ENCODE results near the gene SLC13A2.

SLC13A2 gene

DNA sequence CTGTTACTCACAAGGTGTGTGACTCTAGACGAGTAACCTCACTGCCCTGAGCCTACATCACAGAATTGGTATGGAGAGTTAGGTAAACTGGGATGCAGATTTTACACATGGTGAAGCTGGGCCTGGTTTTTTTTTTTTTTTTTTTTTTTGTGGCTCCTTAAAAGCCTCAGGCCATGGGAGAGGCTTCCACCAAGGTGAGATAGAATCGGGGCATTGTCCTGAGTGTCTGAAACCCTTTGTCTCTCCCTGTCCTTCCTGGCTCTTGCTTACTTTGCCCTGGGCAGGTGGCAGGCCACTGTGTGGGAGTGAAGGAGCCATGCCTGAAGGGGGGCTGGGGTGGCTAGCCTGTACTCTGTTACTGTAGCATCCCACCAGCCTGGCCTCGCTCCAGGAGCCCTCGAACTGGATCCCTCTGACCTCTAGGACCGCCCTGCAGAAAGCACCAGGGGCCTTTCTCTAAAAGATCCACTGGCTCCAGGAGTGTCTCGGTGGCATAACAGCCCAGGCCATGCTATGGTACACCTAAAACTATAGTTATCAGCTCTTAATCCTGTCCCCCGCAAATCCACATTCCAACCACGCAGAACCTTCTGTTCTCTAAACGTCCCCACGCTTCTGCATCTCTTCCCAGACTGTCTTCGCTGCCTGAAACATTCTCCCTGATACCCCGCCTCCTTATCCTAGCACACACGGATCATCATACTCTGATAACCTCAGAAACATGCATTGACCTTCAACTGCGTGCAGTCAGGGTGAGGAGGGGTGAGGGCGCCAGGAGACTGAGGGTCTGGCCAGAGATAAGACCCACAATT is 1.7 kb upstream of the SLC13A2 start:
- DNase-seq, result no peak

DNA sequence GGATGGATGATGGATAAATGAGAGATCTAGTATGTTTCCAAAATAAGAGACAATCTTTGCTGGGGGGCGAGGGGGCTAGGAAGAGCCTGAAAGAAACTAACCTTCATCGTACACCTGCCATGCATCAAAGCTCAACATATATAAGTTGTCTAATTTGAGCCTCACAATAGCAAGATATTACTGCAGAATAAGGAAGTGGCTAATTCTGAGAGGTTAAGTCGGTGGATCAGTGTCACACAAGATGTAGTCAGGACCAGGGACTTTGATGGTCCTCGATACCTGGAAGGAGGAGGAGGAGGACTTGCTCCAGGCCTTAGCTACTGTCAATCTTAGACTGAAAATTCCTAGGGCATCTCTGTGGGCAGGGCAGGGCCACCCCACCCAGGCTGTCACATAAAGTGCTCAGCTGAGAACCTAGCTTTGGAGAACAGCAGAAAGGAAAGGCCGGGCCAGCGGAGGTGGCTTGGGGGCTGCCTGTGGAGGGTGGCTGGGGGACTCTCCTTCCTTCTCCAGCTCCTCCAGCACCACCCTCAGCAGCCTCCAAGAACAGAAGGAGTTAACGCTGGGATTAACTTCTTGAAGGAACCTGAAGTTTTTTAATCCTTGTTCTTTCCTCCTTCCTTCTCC is 460 bp upstream of the SLC13A2 start:
- DNase-seq, result no peak

DNA sequence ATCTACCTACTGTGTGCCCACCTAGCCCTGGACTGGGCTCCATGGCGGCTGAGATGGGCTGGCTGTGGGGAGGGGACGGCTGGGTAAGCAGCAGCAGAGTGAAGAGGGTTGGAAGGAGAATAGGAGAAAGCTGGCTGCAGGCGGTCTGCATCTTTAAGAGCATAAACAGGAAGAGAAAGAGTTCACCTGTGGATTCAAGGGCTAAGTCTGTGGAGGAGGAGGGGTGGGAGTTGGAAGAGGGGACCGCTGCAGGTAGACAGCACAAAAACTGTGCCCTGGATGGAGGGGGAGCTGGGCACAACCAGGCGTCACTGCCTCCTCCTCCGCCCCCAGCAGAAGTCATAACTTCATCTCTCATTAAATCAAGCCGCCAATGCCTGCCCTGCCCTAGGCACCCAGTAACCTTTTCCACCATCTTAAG is 677 bp downstream of the SLC13A2 start:
- DNase-seq, result no peak

DNA sequence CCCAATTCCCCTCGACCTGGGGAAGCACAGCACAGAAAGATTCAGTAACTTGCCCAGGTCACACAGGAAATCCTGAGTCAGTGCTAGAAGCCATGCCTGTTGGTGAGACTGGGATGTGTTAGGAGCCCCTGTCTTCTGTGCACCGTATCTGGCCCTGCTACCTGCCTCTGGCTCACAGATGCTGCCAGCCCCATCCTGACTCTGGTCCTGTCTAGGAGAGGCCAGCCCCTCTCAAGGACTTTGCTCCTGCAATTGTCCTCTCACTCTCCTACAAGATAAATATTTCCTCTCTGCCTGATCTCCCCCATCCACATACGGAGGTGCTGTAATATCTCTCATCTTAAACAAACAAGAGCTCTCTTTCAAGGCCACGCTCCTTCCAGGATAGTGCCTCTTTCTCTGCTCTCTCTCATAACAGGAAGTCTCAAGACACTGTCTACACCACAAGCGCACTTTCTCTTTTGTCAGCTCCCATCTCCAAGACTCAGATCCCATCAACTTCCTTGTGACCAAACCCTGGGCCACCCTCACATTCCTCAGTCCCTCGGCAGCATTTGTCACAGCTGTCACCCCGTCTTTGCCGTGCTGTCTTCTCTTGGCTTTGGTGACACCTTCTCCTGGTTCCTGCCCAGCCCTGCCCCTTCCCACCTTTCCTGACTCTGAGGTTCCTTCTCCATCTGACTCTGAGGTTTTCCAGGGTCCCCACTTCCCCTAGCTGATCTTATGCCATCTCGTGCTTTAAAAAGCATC is 1.9 kb downstream of the SLC13A2 start:
- DNase-seq, result peak in 1 of 5 experiments; percentile 31

DNA sequence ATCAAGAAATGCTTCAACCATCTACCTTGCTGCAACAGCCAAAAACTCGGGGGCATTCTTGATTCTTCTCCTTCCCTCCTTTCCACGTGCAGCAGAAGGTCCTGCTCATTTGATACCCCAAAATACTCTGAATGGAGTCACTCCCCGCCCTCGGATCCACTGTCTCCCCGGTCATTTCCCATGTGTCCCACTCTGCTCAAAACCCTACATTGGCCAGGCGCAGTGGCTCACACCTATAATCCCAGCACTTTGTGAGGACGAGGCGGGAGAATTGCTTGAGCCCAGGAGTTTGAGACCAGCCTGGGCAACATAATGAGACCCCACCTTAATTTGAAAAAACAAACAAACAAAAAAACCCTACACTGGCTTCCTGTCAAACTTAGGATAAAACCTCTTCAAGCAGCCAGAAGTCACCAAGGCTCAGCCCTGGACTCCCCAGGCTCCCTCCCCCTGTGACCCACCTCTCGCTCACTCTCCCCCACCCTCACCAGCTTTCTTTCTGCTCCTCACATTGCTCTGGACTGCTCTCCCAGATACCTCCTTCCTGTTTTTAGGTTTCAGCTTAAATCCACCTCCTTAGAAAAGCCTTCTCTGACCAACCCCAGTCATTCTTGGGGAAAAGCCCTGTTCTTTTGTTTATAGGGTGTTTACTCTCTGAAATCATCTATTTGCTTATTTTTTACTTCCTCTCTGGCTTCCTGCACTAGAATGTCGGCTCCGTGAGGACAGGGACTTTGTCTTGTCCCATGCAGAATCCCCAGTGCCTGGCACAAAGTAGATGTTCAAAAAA is 2.8 kb downstream of the SLC13A2 start:
- DNase-seq, result no peak

DNA sequence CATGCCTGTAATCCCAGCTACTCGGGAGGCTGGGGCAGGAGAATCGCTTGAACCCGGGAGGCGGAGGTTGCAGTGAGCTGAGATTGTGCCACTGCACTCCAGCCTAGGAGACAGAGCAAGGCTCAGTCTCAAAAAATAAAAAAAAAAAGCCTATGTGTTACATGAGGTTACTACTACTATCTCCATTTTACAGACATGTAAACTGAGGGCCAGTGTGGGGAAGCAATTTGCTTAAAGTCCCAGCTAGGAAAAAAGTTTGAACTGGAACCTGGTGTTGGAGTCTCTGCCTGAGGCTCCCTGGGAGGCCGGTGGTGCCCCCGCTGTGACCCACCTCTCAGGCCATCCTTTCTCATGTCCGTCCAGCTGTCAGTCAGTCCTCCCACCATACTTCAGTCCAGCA is 4.5 kb downstream of the SLC13A2 start:
- no peak for DNase-seq

DNA sequence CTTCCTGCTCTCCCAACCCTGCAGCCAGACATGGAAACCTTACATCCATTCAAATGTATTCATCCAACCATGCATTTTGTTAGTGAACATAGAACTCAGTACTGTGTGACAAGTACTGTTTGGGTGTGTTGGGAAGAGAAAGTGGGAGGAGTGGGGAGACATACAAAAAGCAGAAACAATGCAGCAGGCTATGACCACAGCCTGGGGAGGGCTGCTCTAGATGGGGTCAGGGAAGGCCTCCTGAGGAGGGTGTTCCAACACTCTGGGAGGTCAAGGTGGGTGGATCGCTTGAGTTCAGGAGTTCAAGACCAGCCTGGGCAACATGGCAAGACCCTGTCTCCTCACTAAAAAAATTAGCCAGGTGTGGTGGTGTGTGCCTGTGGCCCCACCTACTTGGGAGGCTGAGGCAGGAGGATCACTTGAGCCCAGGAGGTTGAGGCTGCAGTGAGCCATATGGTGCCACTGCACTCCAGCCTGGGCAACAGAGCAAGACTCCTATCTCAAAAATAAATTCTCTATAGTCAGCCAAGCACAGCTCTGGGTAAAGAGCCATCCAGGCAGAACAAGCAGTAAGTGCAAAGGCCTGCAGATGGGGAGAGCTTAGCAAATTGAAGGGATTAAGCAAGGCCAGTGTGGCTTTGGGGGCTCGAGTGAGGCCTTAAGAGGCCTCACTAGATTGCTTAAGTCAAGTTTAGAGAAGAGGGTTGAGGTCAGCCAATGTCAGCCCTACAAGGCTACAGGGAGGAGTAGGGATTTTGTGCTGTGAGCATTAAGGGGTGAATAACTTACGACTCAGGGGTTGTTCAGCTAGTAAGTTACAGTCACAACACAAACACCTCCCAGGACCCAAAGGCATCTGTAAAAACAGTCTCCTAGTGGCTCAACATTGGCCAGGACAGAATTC is 5.5 kb downstream of the SLC13A2 start:
- DNase-seq, result no peak

DNA sequence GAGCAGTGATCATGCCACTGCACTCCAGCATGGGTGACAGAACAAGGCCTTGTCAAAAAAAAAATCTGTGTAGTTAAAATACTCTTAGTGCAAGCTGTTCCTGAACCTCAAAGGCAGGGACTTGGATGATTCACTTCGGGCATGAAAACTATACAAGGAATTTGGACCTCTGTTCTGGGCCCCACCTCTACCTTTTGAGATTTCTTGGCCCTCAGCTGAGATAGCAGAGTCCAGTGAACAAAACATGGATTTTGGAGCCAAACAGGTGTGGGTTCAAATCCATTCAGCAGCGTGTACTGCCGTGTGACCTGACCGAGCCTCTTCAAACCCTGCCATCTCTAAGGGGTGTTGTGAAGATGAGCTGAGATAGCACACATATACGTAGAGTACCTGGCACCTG is 6.8 kb downstream of the SLC13A2 start:
- DNase-seq, result no peak

DNA sequence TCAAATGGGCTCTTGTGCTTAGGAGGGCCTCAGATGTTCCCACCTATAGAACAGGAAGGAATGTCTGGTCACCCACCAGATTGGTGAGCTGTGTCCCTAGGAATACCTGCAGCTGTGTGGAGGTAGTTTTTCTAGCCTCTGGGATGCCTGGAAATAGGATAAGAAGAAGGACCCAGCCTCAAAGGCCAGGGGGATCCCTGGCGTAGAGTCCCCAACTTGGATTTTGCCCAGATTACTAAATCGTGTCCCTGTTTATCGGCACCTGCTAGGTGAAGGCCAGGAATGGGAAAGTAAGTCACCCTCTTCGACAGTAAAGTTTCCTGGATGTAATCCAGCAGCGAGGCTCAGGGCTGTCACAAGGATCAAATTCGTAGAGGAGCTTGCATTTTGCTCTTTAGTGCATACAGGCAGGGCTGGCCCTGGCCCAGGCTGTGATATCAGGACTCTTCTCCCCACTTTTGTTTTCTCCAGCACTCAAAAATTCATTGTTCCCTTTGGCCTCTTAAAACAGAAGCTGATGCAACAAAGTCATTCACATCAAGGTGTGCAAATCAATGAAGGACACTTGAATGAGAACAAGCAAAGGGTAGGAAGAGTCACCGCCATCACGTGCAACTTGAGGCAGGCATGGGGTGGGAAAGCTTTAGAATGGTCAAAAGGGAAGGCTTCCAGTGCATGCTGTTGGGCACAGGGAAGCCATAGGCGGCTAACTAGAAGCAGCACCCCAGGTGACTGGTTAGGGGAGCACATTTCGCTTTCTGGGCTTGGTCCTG is 7.5 kb downstream of the SLC13A2 start:
- no peak for DNase-seq

DNA sequence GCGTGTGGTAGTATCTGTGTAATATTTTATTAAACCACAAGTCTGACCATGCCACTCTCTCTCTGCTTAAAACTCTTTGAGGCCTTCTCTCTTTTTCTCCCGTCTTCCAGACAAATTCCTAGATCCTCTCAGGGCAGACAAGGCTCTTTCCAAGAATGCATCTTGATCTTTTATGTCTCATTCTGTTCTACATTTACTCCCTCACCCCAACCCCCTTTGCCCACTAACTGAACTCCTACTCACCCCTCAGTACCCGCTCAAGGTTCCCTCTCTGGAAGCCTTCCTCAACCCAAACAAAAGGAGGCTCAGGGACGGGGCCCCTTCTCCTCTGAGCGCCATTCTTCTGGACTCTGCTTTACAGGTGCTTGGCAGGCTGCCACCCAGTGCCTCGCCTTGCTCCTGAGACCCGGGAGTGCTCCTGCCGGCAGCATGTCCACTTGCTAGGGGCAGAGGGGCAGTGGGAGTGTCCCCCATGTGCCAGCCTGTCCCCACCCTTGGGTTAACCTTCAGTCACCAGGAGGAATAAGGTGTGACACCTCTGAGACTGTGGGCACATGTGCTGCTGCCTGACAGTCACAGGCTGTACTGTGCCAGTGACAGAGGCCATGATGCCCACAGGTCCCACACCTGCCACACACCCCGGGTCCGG is 9.2 kb downstream of the SLC13A2 start:
- no peak for DNase-seq

DNA sequence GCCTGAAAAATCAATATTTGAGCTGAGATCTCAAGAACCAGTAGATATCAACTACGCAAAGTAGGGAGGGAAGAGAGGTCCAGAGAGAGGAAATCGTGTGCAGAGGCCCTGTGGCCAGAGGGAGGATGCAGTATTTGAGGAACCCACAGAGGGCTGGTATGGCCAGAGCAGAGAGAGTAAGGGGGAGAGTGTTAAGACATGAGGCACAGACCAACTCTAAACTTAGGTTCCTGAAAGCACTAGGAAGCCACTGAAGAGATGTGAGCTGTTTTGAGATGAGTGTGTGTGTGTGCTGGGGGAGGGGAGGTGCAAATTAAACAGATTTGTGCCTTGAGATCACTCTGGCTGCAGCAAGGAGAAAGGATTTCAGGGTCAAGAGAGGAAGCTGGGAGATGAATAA is 10.9 kb downstream of the SLC13A2 start:
- peak in 1 of 5 experiments; percentile 86 for DNase-seq

DNA sequence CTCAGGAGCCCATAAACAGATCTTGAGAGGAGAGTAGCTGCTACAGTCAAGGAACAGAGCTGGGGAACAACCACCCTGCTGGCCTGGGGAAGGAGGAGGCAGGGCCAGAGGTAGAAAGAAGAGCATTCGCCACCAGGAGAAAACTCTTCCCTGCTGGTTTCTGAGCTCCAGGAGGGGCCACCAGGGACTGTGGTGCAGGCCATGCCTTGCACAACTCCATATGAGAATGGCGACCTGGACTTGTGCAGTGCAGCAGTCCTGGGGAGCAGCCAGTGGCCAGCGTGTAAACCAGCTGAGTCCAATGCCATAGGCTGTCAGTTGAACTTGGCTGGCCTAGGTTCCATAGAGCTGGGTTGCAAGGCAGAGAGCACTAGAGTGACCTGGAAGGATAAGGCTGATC is 11.6 kb downstream of the SLC13A2 start:
- DNase-seq, result no peak

DNA sequence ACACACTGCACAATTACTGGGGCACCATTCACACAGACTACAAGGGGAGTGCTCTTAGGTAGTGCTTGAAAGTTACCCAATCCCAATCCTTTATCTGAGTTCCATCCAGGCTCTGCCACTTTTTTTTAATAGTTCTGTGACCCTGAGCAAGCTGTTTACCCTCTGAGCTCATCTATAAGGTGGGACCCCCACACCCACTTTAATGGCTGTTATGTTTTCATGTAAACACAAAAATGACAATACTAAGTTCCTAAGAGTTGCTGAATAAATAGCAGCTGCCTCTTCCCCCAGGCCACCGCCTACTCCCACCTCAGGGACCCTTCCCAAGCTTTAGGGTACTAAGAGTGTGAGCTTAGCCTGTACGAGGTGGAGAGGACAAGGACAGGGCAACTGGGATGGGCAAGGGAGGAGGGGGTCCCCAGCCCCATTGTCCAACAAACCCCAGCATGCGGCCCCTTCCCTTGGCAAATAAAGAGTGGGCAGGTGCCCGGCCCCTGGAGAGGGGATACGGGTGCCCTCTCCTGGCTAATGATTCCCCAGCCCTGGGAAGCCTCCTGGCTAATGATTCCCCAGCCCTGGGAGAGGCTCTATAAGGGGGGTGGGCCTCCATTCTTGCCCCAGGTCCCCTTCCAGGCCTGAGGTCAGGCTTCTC is 14.6 kb downstream of the SLC13A2 start:
- DNase-seq, result no peak

DNA sequence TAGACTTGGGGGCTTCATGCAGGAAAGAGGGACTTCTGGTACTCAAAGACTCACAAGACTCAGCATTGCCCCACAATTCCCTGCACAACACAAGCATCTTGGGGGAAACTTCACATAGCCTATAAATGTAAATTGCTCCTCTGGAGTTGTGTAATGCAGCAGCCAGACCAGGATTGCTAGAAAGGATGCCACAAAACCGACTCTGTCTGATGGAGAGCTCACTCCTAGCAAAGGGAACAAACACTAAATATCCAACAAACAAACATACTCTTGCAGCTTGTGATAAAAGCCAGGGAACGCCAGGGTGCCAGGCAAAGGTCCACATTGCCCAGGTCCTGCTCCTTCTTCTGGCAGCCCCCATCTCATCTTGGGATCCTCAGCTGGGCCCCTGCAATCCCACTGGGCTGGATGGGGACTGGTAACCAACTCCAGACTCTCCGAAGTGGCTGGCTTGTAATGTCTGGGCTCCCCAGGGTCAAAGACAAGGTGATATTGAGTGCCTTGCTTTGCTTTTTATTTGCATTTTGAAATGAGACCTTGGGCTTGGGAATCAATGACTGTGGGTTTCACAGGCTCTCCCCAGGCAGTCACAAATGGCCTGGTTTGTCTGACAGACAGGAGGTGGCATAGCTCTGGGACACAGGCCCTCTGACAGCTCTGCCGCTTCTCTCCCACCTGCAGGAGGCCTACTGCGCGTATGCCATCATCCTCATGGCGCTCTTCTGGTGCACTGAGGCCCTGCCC is 15.3 kb downstream of the SLC13A2 start:
- DNase-seq, result no peak

DNA sequence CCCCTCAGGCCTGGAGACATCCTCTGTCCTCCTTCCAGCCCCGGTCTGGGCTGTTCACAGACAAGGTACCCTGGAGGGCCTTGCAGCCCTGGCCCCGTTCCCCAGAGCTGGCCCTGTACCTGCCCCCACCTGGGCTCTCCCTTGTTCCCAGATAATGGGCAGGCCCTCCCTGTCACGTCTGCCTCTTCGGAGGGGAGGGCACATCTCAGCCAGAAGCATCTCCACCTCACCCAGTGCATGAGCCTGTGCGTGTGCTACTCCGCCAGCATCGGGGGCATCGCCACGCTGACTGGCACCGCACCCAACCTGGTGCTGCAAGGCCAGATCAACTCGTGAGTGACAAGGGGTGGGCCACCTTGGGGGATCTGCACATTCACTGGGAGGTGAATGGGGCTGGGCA is 17.8 kb downstream of the SLC13A2 start:
- no peak for DNase-seq

DNA sequence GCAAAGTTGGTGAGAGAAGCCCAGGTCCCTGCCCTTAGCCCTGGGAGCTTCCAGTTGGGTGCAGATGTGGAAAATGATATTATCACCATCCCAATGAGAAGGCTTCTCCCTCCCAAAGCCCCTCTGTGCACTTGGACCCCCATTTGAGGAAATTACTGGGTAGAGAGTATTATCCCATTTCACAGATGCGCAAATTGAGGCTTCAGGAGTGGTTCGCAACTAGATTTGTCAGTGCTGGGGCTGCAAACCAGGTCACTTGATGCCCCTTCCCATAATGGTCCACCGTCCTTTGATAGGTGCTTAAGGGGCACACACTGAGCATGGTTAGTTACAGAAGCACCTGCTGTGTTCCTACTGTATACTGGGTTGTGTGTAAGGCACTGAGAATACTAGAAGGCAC is 18.4 kb downstream of the SLC13A2 start:
- DNase-seq, result no peak

DNA sequence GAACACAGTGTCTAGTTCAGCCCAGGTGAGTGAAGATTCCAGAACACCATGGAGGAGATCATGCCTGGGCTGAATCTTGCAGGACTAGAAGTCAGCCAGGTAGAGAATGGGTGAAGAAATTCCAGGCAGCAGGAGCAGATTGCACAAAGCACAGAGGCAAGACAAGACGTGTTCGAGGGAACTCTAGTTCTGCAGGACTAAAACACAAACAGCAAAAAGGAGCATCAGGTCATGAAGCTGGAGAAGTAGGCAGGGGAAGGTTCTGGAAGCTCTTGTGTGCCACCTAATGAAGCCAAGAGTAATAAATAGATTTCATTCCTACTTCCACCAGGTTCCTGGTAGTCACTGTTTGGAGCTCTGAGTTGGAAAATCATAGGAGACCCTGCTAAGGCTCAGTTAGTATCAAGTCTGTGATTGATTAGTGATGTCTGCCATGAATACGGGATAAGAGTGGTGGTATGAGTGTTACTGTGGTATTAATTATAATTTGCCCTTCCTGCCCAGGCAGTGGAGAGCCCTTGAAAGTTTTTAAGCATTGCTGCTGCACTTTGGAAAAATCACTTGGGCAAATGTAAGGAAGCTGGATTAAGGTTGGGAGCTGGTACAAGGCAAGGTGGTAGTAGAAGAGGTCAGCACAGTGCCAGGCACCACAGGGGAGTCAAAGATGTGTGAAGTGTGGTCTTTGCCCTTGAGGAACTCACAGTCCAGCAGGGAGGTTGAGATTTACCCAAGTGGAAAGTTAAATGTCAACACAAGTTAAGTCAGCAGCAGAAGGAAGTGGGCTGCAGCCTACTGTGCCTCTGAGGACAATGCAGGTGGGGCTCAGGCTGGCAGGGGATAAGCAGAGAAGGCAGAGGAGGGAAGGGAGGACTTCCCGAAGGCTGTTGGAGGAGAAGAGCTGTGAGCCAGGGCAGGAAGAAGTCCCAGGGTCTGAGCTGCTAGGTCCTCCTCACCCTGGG is 19.2 kb downstream of the SLC13A2 start:
- DNase-seq, result no peak

DNA sequence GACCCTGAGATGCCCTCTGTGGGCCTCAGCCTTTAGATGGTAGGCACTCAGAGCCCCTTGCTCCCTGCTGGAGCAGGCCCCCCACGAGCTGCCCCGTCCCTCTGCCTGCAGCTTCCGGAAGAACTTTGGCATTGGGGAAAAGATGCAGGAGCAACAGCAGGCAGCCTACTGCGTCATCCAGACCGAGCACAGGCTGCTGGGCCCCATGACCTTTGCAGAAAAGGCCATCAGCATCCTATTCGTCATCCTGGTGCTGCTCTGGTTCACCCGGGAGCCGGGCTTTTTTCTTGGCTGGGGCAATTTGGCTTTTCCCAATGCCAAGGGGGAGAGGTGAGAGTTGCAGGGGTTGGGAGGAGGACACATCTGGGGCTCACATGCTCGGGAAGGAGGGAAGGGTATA is 20.0 kb downstream of the SLC13A2 start:
- DNase-seq, result no peak

Data from T-helper 2 cell (primary cell).